Fibroblast of lung (primary cell): ENCODE measurements around the gene S100A5. TPM values are rescaled to one million over a fixed set of nuclear protein-coding genes. Genes with fewer than 3 reads are reported as not detected.
A peak's percentile ranks its signal among the peaks of the same experiment; 100 is the strongest.
"Not testable (repeated sequence)": the region's sequence is repeated elsewhere in the genome, so short reads cannot be mapped to it uniquely, and the experiment has no call there.

Experiments
- DNase-seq, 2 donors: peaks; one replicate each; pipeline versions ENCODE4 v3.0.0 to v3.0.0-alpha.2; 2010; ENCODE audit warnings: low read depth in 2 of 2
- H2AFZ ChIP-seq: 2 replicates; pipeline ENCODE4 v1.5.1; 2012; ENCODE audit warnings: low read length, control low read depth, inconsistent platforms
- H3K27ac ChIP-seq: 2 replicates; pipeline ENCODE4 v1.5.1; 2011; ENCODE audit warnings: low read length, control low read depth; ENCODE audit not compliant: insufficient read depth
- H3K27me3 ChIP-seq: 2 replicates; pipeline ENCODE4 v1.5.1; 2011; ENCODE audit warnings: mild to moderate bottlenecking, low read length; ENCODE audit not compliant: control insufficient read depth, insufficient read depth
- H3K36me3 ChIP-seq: 2 replicates; pipeline ENCODE4 v1.5.1; 2011; ENCODE audit warnings: low read length; ENCODE audit not compliant: control insufficient read depth, insufficient read depth
- H3K4me1 ChIP-seq: 2 replicates; pipeline ENCODE4 v1.5.1; 2011; ENCODE audit warnings: low read length; ENCODE audit not compliant: control insufficient read depth, insufficient read depth; ENCODE audit errors: extremely low read depth
- H3K4me2 ChIP-seq: 2 replicates; pipeline ENCODE4 v1.5.1; 2011; ENCODE audit warnings: low read length, control low read depth; ENCODE audit not compliant: insufficient read depth; ENCODE audit errors: extremely low read depth
- H3K4me3 ChIP-seq, 4 experiments: fragments of 200-600 bp in 1 of 4; sonication (generic) in 1 of 4; replicated peaks in 1 of 4; 2 replicates each; pipeline ENCODE4 v1.5.1; 2011 to 2016; ENCODE audit warnings: low read length in 4 of 4, low read depth in 3 of 4, mild to moderate bottlenecking in 3 of 4, control low read depth in 2 of 4, inconsistent platforms in 1 of 4, mixed read lengths in 1 of 4; ENCODE audit not compliant: insufficient read depth in 1 of 4; ENCODE audit errors: control extremely low read depth in 1 of 4
- H3K79me2 ChIP-seq: 2 replicates; pipeline ENCODE4 v1.5.1; 2012; ENCODE audit warnings: mild to moderate bottlenecking, low read length, inconsistent platforms; ENCODE audit not compliant: control insufficient read depth, insufficient read depth
- H3K9ac ChIP-seq: 2 replicates; pipeline ENCODE4 v1.5.1; 2011; ENCODE audit warnings: mild to moderate bottlenecking, low read length, control low read depth; ENCODE audit not compliant: insufficient read depth
- H3K9me3 ChIP-seq: 2 replicates; pipeline ENCODE4 v1.5.1; 2012; ENCODE audit warnings: low read depth, low read length; ENCODE audit not compliant: control insufficient read depth, insufficient read depth
- H4K20me1 ChIP-seq: 2 replicates; pipeline ENCODE4 v1.5.1; 2011; ENCODE audit warnings: low read length; ENCODE audit not compliant: control insufficient read depth, insufficient read depth; ENCODE audit errors: extremely low read depth
- CTCF ChIP-seq, 2 donors: IDR thresholded peaks in 1 of 2; conservative IDR thresholded peaks in 1 of 2; 1 replicate in 1 of 2; 2 replicates in 1 of 2; pipeline ENCODE4 v1.5.1; 2011 to 2012; ENCODE audit warnings: low read length in 2 of 2, control low read depth in 1 of 2, inconsistent platforms in 1 of 2, low read depth in 1 of 2, mild to moderate bottlenecking in 1 of 2
- EZH2 ChIP-seq: IDR thresholded peaks from 2 replicates; pipeline ENCODE4 v1.5.1; 2012; ENCODE audit warnings: low read length, control low read depth, mild to moderate bottlenecking; ENCODE audit errors: missing control alignments
- polyA plus RNA-seq, 2 donors: library from polyadenylated mRNA; depleted of rRNA in 1 of 2; stranded (reverse) in 1 of 2; unstranded in 1 of 2; fragments of >200 nt; gene quantifications; 2 replicates each; pipeline ENCODE4 v1.2.1, GENCODE V29; 2011 to 2012; ENCODE audit warnings: missing spikeins in 1 of 2
- total RNA-seq: library from RNA; depleted of rRNA; stranded (reverse); fragments of >200 nt; gene quantifications from 2 replicates; pipeline ENCODE4 v1.2.1, GENCODE V29; 2014

The S100A5 gene
- total and polyA plus RNA-seq, 2 donors (not counting 1 experiment from before 2014, with no cell fraction given) = 0.20 TPM; not detected in 1

- peak; percentile 43 to 52 for DNase-seq
- no peaks in the 10 kb centered on the region for H4K20me1 ChIP-seq
- TF ChIP-seq CTCF (conservative IDR thresholded peaks at IDR 0.05 in 1 of 2, IDR thresholded peaks at IDR 0.05 in 1 of 2; ENCODE audit: low read depth in 1 of 2, low read length in 2 of 2) (no peak), EZH2 (no peak)
- no peak overlapping the region for H3K27ac ChIP-seq
- H3K4me3 ChIP-seq = no peak overlapping the region
- H3K9me3 ChIP-seq = no peaks in the 10 kb centered on the region
- H3K27me3 ChIP-seq = no peaks in the 10 kb centered on the region
- no peaks in the 10 kb centered on the region for H3K36me3 ChIP-seq
- H3K9ac ChIP-seq = no peak overlapping the region
- no peaks in the 10 kb centered on the region for H3K79me2 ChIP-seq
- H3K4me2 ChIP-seq = no peak overlapping the region
- H2AFZ ChIP-seq = no peak overlapping the region
- H3K4me1 ChIP-seq = peaks cover 2% of the 10 kb centered on the region
Measured at GRCh38 chr1:153525088-153525728, 15.5 kb downstream of the S100A5 start.

GRCh38 chr1:153522353-153523048 lies 18.2 kb downstream of the S100A5 start:
- H3K27ac ChIP-seq, H3K9me3 ChIP-seq, H2AFZ ChIP-seq, H3K4me1 ChIP-seq, H4K20me1 ChIP-seq, H3K4me3 ChIP-seq, H3K27me3 ChIP-seq, H3K9ac ChIP-seq, H3K79me2 ChIP-seq, H3K36me3 ChIP-seq, DNase-seq, H3K4me2 ChIP-seq: not testable (repeated sequence)

GRCh38 chr1:153521808-153522207 lies 18.9 kb downstream of the S100A5 start:
- H4K20me1 ChIP-seq, H3K4me1 ChIP-seq, H3K27me3 ChIP-seq, H3K36me3 ChIP-seq, H3K4me3 ChIP-seq, H3K27ac ChIP-seq, DNase-seq, H3K9me3 ChIP-seq, H2AFZ ChIP-seq, H3K79me2 ChIP-seq, H3K9ac ChIP-seq, H3K4me2 ChIP-seq: not testable (repeated sequence)

GRCh38 chr1:153520818-153521476 lies 19.8 kb downstream of the S100A5 start:
- Histone ChIP-seq H2AFZ (no peak overlapping the region), H3K9ac (no peak overlapping the region), H3K27ac (no peak overlapping the region), H3K4me1 (peaks cover 2% of the 10 kb centered on the region), H3K36me3 (no peaks in the 10 kb centered on the region), H3K4me2 (no peak overlapping the region), H3K27me3 (no peaks in the 10 kb centered on the region), H3K79me2 (no peaks in the 10 kb centered on the region), H4K20me1 (no peaks in the 10 kb centered on the region), H3K4me3 (no peak overlapping the region), H3K9me3 (no peaks in the 10 kb centered on the region)
- TF ChIP-seq CTCF (conservative IDR thresholded peaks at IDR 0.05 in 1 of 2, IDR thresholded peaks at IDR 0.05 in 1 of 2; ENCODE audit: low read depth in 1 of 2, low read length in 2 of 2) = no peak
- no peak for TF ChIP-seq EZH2
- no peak for DNase-seq

- H3K9ac ChIP-seq, H3K36me3 ChIP-seq, H3K79me2 ChIP-seq, H3K4me3 ChIP-seq, H3K9me3 ChIP-seq, H2AFZ ChIP-seq, H3K4me2 ChIP-seq, H3K27me3 ChIP-seq, H4K20me1 ChIP-seq, H3K27ac ChIP-seq, H3K4me1 ChIP-seq, DNase-seq: not testable (repeated sequence)
Measured at GRCh38 chr1:153520137-153520691, 20.5 kb downstream of the S100A5 start.
